ENCODE measurements around the gene CABLES2.
A peak's percentile ranks its signal among the peaks of the same experiment; 100 is the strongest.

CABLES2 gene

GRCh38 chr20:62418709-62419487 is 11.8 kb upstream of the CABLES2 start:
- DNase-seq = no peak

DNA sequence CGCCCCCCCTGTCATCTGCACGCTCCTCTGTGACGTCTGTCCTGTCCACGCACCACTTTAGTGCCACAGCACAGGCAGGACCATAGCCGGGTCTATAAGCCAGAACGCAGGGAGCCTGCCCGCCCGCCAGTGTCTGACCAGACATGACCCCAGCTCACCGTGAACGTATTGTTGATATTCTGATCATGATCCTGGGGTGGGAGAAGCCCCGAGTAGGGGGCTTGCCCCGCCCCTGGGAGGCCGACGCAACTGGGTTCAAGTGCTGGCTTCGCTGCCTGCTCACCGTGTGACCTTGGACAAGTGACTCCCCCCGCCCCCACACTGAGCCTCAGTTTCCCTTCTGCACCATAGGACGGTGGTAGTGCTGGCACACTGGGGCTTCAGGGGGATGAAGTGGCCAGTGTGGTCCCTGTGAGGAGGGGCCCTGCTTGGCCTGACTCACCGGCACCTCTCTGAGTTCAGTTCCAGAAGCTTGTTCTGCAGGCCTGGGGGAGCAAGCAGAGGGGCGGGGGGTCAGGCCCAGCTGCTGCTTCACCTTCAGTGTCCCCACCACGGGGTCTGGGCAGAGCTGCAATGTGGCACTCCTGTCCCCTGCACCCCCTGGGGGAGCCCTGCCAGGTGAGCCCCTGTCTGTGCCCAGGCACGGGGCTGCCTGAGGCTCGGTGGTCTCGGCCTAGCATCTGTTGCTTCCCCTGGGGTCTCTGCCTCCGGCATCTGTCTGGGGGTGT is 11.1 kb upstream of the CABLES2 start:
- no peak for DNase-seq

GRCh38 chr20:62416651-62417637 is 9.9 kb upstream of the CABLES2 start:
- no peak for DNase-seq

- no peak for DNase-seq
These were observed 8.4 kb upstream of the CABLES2 start for GRCh38 chr20:62415354-62416111.

DNA sequence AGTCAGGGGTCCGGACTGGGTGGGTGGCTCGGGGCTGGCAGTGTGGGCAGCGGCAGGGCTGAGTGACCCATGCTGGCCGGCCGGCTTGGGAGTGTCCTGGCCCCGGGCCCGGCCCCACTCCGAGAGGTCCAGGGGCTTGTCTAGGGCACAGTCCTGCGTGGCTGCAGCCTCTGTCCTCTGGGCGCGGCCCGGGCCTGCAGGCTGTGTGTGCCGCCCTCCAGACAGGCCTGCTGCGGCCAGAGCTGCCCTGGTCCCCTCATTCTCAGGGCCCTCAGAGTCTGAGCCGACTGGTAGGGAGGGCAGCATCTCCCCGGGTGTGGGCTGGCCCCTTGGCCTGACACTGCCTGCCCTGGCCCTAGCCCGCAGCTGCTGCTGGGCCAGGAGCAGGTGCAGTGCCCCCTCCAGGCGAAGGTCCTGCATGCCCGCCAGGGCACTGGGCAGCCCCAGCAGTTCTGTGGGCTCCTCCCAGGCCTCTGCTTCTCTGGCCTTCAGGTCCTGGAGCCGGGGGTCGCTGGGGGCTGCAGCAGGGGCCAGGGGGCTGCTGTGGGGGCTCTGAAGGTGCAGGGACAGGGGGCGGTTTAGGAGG is 6.9 kb upstream of the CABLES2 start:
- DNase-seq = no peak

DNA sequence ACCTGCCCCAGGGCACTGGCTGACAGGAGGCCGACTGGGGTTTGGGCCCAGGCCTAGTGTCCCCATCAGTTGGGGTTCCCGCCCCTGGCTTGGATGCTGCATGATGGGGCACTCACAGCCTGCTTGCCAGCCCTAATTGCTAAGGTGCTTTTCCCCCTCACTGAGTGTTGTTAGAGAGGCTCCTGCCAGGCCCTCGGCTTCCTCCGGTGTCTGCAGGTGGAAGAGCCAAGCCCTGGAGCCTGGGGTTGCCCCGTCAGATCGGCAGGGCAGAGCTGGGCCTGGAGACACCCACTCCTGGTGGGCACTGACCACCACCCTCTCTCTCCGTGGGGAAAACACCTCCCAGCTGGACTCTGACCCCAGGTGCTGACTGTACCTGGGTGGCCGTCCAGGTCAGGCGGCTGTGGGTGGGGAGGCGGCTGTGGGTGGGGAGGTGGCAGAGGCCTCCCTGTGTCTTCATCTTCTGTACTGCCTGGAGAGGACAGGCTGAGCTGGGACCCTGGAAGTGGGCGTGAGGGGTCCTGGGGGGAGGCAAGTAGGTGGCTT is 6.0 kb upstream of the CABLES2 start:
- DNase-seq = no peak

DNA sequence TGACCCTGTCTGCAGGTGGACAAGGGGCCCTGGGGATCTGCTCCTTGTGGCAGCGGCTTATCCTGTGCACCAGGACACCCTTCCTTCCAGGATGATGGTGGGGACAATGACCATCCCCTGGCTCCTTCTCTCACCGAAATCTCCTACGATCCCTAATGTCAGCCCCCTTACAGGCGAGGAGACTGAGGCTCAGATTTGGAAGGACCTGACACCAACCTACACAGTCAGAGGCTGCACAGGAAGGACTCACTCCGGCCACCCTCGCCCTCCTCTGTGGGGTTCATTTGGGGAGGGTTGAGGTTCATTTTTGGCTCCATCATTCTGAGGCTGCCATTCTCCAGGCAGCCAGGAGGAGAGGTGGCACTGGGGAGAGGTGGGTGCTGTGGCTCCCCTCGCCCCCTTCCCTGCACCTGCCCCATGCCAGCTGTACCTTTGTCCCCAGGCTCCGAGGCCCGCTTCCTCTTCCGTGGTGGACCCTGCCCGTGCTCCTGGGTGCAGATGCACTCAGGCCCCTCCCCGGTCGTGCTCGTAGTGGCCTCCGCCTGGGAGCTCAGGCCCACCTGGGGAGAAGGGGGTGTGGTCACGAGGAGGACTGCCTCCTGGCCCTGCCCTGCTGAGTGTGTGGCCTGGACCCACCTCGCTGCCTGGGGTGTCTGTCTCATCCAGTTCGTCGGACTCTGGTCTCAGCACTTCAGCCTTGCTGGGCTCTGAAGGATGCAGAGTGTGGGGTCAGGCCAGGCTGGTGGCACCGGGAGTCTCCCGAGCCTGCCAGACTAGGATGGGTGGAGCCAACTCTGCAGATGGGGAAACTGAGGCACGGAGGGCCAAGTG is 5.3 kb upstream of the CABLES2 start:
- DNase-seq = no peak

DNA sequence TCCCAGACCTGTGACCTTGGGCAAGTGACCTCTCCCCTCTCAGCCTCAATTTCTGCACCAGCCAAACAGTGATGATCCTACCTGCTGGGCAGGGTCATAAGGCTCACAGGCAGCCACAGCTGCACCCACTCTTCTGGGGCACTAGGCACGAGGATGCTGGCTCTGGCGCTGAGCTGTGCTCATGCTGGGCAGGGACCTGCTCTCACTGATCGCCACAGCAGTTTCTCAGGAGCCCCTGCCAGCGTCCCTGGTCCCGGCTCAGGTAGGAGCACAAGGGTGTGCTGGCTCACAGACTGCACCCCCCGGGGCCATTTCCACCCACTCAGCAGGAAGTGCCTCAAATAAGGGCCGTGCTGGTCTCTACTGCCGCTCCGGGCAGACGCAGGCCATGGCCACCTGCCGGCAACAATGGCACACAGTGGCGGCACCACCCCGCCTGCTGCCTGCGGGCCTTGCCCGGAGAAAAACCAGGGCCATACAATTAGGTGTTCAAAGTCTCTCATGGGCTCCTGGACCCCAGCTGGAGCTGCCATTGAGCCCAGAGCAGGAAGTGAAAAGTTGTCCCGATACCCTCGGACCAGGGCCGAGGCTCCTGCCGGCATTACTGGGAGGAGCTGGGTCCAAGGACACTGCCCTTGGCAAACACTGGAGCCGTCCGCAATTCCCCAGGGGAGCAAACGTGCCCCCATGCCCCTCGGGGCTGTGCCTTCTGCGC is 4.6 kb upstream of the CABLES2 start:
- no peak for DNase-seq

- no peak for DNase-seq
These were observed 3.8 kb upstream of the CABLES2 start for GRCh38 chr20:62410746-62411478.

DNA sequence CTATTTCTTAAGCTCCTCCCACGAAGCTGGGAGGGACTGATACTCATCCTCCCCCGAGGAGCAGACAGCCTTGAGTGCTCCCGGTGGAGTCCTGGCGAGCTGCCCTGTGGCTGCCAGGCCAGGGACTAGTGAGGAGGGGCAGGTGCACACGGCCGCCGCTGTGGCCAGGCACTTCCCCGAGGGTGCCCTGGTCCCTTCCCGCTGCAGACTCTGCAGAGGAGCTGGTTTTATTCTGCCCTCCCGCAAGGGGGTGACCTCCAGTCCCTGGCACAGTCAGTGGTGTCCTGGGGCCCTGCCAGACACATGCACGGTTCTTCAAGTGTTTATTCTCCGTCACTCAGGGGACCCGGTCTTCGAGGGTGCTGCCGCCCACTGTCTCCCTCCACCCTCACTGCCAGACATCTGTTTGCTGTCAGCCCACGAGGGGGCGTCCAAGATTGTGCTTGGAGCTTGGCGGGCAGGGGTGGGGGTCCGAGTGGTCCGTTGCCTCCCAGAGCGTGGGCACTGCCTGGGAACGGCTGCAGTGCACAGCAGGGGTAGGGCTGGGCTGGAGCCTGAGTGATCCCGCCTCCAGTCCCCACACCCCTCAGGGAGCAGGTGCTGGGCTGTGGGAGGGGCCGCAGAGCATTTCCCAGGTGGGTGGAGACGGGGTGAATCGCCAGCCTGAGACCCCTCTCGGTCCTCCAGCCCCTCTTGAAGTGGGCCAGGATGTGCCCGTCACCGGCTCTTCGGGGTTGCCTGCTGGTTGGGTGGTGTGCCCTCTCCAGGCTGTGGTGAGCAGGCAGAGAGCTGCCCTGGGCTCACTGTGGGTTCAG is 3.1 kb upstream of the CABLES2 start:
- peak in 3 of 5 experiments; percentile 15 to 32 (median 19) for DNase-seq

GRCh38 chr20:62409086-62409853 is 2.2 kb upstream of the CABLES2 start:
- no peak for DNase-seq

GRCh38 chr20:62408640-62409039 is 1.6 kb upstream of the CABLES2 start:
- DNase-seq = no peak

DNA sequence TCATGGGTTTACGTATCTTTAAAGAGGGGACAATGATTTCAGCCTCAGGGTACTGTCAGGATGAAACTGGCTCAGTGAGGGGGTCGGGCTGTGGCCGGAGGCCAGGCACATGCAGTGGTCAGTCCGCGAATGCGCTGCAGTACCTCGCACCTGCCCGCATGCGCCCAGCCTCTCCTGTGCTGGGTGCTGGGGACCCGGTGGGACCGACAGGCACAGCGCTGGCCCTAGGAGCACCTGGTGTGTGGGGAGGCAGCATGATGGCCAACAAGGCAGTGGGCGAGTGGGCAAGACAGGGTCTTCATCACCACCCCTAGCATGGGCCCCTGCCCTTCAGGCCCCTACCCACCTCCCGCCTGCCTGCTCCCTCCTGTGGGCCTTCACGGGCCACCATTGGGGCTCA is 970 bp upstream of the CABLES2 start:
- DNase-seq = no peak

DNA sequence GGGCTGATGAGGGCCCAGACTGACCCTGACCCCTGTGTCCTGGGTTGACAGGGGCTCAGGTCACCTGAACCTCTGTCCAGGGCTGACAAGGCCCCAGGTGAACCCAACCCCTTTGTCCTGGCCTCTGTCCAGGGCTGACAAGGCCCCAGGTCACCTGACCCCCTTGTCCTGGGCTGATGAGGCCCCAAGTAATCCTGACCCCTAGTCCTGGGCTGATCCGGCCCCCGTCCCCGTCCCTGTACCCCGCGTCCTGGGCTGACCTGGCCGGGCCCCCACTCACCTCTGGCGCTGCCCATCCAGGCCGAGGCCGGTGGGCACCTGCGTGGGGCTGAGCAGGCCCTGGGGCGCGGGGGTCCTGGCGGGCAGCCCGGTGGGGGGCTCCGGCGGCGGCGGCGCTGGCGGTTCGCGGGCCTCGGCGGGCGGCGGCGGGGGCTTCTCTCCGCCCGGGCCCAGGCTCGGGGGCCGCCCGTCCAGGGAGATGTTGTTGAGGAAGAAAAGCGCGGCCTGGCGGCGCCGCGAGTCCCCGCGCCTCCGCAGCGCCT is 379 bp downstream of the CABLES2 start:
- DNase-seq = no peak

DNA sequence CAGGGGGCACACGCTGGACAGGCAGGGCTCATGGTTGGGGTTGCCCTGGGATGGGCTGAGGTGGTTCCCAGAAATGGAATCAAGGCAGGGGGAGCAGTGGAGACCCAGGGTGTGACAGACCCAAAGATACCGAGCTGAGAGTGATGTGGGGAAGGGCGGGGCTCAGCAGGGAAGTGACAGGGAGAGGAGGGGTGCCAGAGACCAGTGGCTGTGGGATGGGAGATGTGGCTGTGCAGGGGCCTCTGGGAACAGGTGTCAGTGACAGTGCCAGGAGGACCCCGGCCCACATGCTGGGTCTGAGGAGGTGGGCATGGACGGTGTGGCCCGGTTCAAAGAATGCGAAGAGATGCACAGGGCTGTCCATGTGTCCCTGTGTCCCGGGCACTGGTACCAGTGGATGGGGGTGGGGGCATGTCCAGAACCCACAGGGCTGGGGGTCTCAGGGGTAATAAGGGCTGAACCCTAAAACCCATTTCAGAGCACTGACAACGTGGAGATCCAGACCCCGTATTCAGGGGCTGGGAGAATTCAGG is 1.0 kb downstream of the CABLES2 start:
- no peak for DNase-seq

GRCh38 chr20:62405108-62405980 is 1.7 kb downstream of the CABLES2 start:
- no peak for DNase-seq
